Choroid plexus epithelial cell (primary cell): ENCODE results near the gene PSMG4.

Experiments used
- DNase-seq: peaks from one replicate; pipeline ENCODE4 v3.0.0-alpha.2; 2010; ENCODE audit warnings: low read depth
- H3K4me3 ChIP-seq: 2 replicates; pipeline ENCODE4 v1.5.1; 2011; ENCODE audit warnings: low read depth, mild to moderate bottlenecking, control low read depth, low read length, moderate library complexity
- CTCF ChIP-seq: conservative IDR thresholded peaks from 2 replicates; pipeline ENCODE4 v1.5.1; 2011; ENCODE audit warnings: low read depth, mild to moderate bottlenecking, control low read depth, inconsistent platforms, low read length, moderate library complexity

Gene PSMG4

GRCh38 chr6:3290931-3291211 lies 32.1 kb downstream of the PSMG4 start:
- no peak overlapping the region for H3K4me3 ChIP-seq
- TF ChIP-seq CTCF, result no peak
- no peak for DNase-seq

GRCh38 chr6:3291346-3291745 lies 32.6 kb downstream of the PSMG4 start:
- no peak for TF ChIP-seq CTCF
- H3K4me3 ChIP-seq, result no peak overlapping the region
- DNase-seq, result no peak

GRCh38 chr6:3291987-3292386 lies 33.2 kb downstream of the PSMG4 start:
- H3K4me3 ChIP-seq, result no peak overlapping the region
- DNase-seq, result peak; percentile 54
- TF ChIP-seq CTCF, result no peak

DNA sequence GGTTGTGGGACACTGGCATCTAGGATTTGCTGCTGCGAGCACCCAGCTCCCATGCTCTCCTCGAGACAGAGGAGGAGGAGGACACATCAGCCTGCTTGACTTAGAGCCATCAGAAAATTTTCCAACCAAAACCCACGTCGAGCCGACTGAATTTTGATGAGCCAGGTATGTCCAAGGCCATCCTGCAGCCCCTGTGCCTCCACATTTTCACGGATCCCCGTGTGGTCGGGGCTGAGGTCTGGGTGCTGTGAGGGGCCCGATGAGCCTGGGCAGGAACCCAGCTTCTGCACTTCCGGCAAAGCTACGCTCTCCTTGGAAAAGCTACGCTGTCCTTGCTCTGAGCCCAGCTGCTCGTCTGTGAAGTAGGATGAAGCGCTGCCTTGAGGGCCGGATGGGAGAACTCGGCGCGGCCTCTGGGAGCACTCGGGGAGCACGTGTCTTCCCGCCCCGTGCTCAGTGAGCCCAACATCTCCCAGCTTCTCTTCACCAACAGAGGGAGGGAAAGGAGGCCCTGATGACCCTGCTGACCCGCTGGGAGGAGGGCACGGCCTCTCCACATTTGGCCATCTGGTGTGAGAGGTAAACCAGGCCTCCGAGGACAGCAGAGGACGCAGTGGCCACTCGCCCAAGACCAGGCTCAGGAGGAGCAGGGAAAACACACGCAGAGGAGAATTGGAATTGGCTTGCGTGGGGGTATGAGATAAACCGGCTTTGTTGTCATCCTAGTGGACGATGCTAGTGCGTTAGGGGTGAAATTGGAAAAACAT lies 33.9 kb downstream of the PSMG4 start:
- TF ChIP-seq CTCF, result no peak
- H3K4me3 ChIP-seq, result no peak overlapping the region
- DNase-seq, result no peak

- TF ChIP-seq CTCF, result no peak
- H3K4me3 ChIP-seq, result no peak overlapping the region
- DNase-seq, result no peak
These were observed 34.8 kb downstream of the PSMG4 start for GRCh38 chr6:3293271-3294155.

- no peak for TF ChIP-seq CTCF
- no peak overlapping the region for H3K4me3 ChIP-seq
- DNase-seq, result no peak
These were observed 35.6 kb downstream of the PSMG4 start for GRCh38 chr6:3294396-3294795.
